HG02973 (cell line): ENCODE measurements around the gene RTN4RL1.

ENCODE experiments used
- ATAC-seq: cut with Tn5 transposase; IDR thresholded peaks from one replicate; pipeline ENCODE4 v1.9.1; 2021; ENCODE audit warnings: moderate library complexity; ENCODE audit not compliant: unreplicated experiment

RTN4RL1 gene

GRCh38 chr17:2047590-2047989 lies 22.5 kb upstream of the RTN4RL1 start:
- no peak for ATAC-seq

- ATAC-seq: no peak
Measured at GRCh38 chr17:2044263-2044894, 19.2 kb upstream of the RTN4RL1 start.

GRCh38 chr17:2043785-2044184 lies 18.7 kb upstream of the RTN4RL1 start:
- no peak for ATAC-seq

- ATAC-seq: no peak
Measured at GRCh38 chr17:2042933-2043332, 17.8 kb upstream of the RTN4RL1 start.

GRCh38 chr17:2042390-2042847 lies 17.3 kb upstream of the RTN4RL1 start:
- ATAC-seq: no peak

- ATAC-seq: peak; percentile 84
Measured at GRCh38 chr17:2041561-2042389, 16.6 kb upstream of the RTN4RL1 start, which contains the start of gene OVCA2. OVCA2 (plus strand) TSS chr17:2042022; CDS start chr17:2042048, 26 bp downstream.

- ATAC-seq: no peak
Measured at GRCh38 chr17:2040942-2041560, 15.9 kb upstream of the RTN4RL1 start.

- no peak for ATAC-seq
Measured at GRCh38 chr17:2040219-2040827, 15.2 kb upstream of the RTN4RL1 start.

GRCh38 chr17:2037155-2037554 lies 12.0 kb upstream of the RTN4RL1 start:
- ATAC-seq: no peak

- ATAC-seq: no peak
Measured at GRCh38 chr17:2035541-2036488, 10.7 kb upstream of the RTN4RL1 start.

- ATAC-seq: no peak
Measured at GRCh38 chr17:2034806-2035540, 9.8 kb upstream of the RTN4RL1 start.

- no peak for ATAC-seq
Measured at GRCh38 chr17:2034157-2034556, 9.0 kb upstream of the RTN4RL1 start.

GRCh38 chr17:2033153-2033552 lies 8.0 kb upstream of the RTN4RL1 start:
- no peak for ATAC-seq

- no peak for ATAC-seq
Measured at GRCh38 chr17:2030779-2031163, 5.6 kb upstream of the RTN4RL1 start.

- ATAC-seq: peak; percentile 64
Measured at GRCh38 chr17:2029911-2030778, 5.0 kb upstream of the RTN4RL1 start, which contains the start of gene DPH1. DPH1 (plus strand) TSS chr17:2030153; CDS start chr17:2030170, 17 bp downstream.

GRCh38 chr17:2028737-2029136 lies 3.6 kb upstream of the RTN4RL1 start:
- no peak for ATAC-seq

- ATAC-seq: no peak
Measured at GRCh38 chr17:2028234-2028614, 3.1 kb upstream of the RTN4RL1 start.

GRCh38 chr17:2027528-2028233 lies 2.5 kb upstream of the RTN4RL1 start:
- no peak for ATAC-seq
